ENCODE results near the gene CDK14. TPM values are rescaled to one million over a fixed set of nuclear protein-coding genes. Genes with fewer than 3 reads are reported as not detected.

The CDK14 gene
- total RNA-seq, 6 donors from 2014 or later, result 21.7 to 53.4 (median 37.1) TPM

DNA sequence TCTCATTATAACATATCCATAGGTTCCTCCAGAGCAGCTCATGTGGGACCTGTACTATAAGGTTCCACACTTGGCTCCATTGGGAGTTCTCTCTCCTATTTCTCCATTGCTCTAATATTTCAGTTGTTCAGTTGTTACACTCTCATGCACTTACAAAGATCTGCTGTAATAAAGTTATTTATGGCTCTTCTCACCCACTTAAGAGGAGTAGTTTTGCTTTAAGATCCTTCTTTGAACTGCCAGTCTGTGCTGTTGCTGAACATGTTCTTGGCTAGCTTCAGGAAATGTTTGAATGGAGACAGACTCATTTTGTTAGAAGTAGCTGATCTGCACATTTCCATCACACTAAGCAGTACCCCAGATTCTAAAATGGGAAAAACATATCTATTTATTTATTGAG lies 250.1 kb downstream of the CDK14 start:
- Histone ChIP-seq H3K9me3 (no peaks in the 10 kb centered on the region), H3K27ac (no peak overlapping the region), H3K4me1 (no peaks in the 10 kb centered on the region), H3K36me3 (no peaks in the 10 kb centered on the region), H3K27me3 (no peaks in the 10 kb centered on the region), H3K4me3 (no peak overlapping the region)
- no peak for DNase-seq
- TF ChIP-seq EP300 (IDR thresholded peaks at IDR 0.05), result no peak
- no peak for TF ChIP-seq POLR2A (IDR thresholded peaks at IDR 0.05)
- no peak for TF ChIP-seq POLR2AphosphoS5 (IDR thresholded peaks at IDR 0.05)
- no peak for TF ChIP-seq CTCF (IDR thresholded peaks at IDR 0.05)
- ATAC-seq (ENCODE audit: low FRiP score in 2 of 2), result no peak

- ATAC-seq (ENCODE audit: low FRiP score in 2 of 2) (no peak), DNase-seq (no peak)
- Histone ChIP-seq H3K27me3 (no peaks in the 10 kb centered on the region), H3K4me1 (no peaks in the 10 kb centered on the region), H3K36me3 (no peaks in the 10 kb centered on the region), H3K4me3 (no peak overlapping the region), H3K27ac (no peak overlapping the region), H3K9me3 (no peaks in the 10 kb centered on the region)
- 91 to 97% methylated on average over 1 of the region's 1 CpG for WGBS, 2 donors
- TF ChIP-seq CTCF (IDR thresholded peaks at IDR 0.05), result no peak
- TF ChIP-seq EP300 (IDR thresholded peaks at IDR 0.05), result no peak
- TF ChIP-seq POLR2AphosphoS5 (IDR thresholded peaks at IDR 0.05), result no peak
- TF ChIP-seq POLR2A (IDR thresholded peaks at IDR 0.05), result no peak
These were observed 253.9 kb downstream of the CDK14 start for GRCh38 chr7:90850066-90850465.

DNA sequence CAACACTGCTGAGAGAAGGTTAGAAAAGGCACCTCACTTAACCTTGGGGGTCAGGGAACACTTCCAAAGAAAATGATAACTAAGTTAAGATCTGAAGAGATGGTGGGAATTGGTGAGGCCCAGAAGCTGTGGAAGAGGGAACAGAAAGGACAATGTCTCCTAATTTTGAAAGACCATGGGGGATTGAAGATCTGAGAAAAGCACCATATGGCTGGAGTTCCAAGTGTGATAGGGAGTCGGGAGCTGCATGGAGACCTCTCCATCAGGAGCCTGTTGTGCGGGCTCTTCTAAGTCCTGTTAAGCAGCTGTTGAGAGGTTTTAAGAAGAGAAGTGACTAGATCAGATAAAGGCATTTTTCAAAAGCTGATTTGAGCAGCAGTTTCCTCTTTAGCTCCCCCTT lies 254.3 kb downstream of the CDK14 start:
- Histone ChIP-seq H3K36me3 (no peaks in the 10 kb centered on the region), H3K27ac (no peak overlapping the region), H3K9me3 (no peaks in the 10 kb centered on the region), H3K27me3 (no peaks in the 10 kb centered on the region), H3K4me3 (no peak overlapping the region), H3K4me1 (no peaks in the 10 kb centered on the region)
- no peak for TF ChIP-seq EP300 (IDR thresholded peaks at IDR 0.05)
- TF ChIP-seq POLR2AphosphoS5 (IDR thresholded peaks at IDR 0.05), result no peak
- TF ChIP-seq CTCF (IDR thresholded peaks at IDR 0.05), result no peak
- no peak for TF ChIP-seq POLR2A (IDR thresholded peaks at IDR 0.05)
- 81% methylated on average over 2 of the region's 2 CpGs for WGBS, 2 donors
- ATAC-seq (ENCODE audit: low FRiP score in 2 of 2) (no peak), DNase-seq (no peak)

- no peaks in the 10 kb centered on the region for H3K9me3 ChIP-seq
- no peaks in the 10 kb centered on the region for H3K4me1 ChIP-seq
- DNase-seq, result no peak
- no peaks in the 10 kb centered on the region for H3K36me3 ChIP-seq
- no peak overlapping the region for H3K4me3 ChIP-seq
- no peaks in the 10 kb centered on the region for H3K27me3 ChIP-seq
- no peak overlapping the region for H3K27ac ChIP-seq
- TF ChIP-seq POLR2A (IDR thresholded peaks at IDR 0.05) (no peak), POLR2AphosphoS5 (IDR thresholded peaks at IDR 0.05) (no peak), CTCF (IDR thresholded peaks at IDR 0.05) (no peak), EP300 (IDR thresholded peaks at IDR 0.05) (no peak)
- no peak for ATAC-seq (ENCODE audit: low FRiP score in 2 of 2)
- WGBS, 2 donors, result 88 to 94% methylated on average over 2 of the region's 2 CpGs
These were observed 257.1 kb downstream of the CDK14 start for GRCh38 chr7:90853205-90853604.

- H3K27me3 ChIP-seq, result no peaks in the 10 kb centered on the region
- no peak for TF ChIP-seq POLR2AphosphoS5 (IDR thresholded peaks at IDR 0.05)
- no peaks in the 10 kb centered on the region for H3K4me1 ChIP-seq
- no peaks in the 10 kb centered on the region for H3K9me3 ChIP-seq
- no peak overlapping the region for H3K27ac ChIP-seq
- DNase-seq (no peak), ATAC-seq (ENCODE audit: low FRiP score in 2 of 2) (no peak)
- WGBS, 2 donors, result 85 to 93% methylated on average over 6 of the region's 6 CpGs
- no peak overlapping the region for H3K4me3 ChIP-seq
- H3K36me3 ChIP-seq, result no peaks in the 10 kb centered on the region
These were observed 260.4 kb downstream of the CDK14 start for GRCh38 chr7:90856351-90857070.

Data from upper lobe of left lung (tissue), 6 donors.